Activated T-helper 17 cell treated with anti-CD3 and anti-CD28 coated beads, Interleukin-2, amount 50 U/mL, for 72 hours (primary cell): ENCODE results near the gene RALGAPA2. TPM values are rescaled to one million over a fixed set of nuclear protein-coding genes. Genes with fewer than 3 reads are reported as not detected.
A peak's percentile ranks its signal among the peaks of the same experiment; 100 is the strongest.

Source experiments
- ATAC-seq: fragments of 150-1000 bp; cut with Tn5 transposase; replicated peaks from 2 replicates; pipeline ENCODE4 v1.10.0; 2021; ENCODE audit warnings: mild to moderate bottlenecking, moderate library complexity
- H3K27ac Mint-ChIP-seq: one replicate; pipeline ENCODE4 v1.8.0; 2022; ENCODE audit warnings: mixed read lengths
- H3K27me3 Mint-ChIP-seq: one replicate; pipeline ENCODE4 v1.8.0; 2022; ENCODE audit warnings: mixed read lengths
- H3K36me3 Mint-ChIP-seq: one replicate; pipeline ENCODE4 v1.8.0; 2022; ENCODE audit warnings: low read depth, mild to moderate bottlenecking, mixed read lengths
- H3K4me1 Mint-ChIP-seq: one replicate; pipeline ENCODE4 v1.8.0; 2022; ENCODE audit warnings: mixed read lengths
- H3K4me3 Mint-ChIP-seq: one replicate; pipeline ENCODE4 v1.8.0; 2022; ENCODE audit warnings: mild to moderate bottlenecking, mixed read lengths
- H3K9me3 Mint-ChIP-seq: one replicate; pipeline ENCODE4 v1.8.0; 2022; ENCODE audit warnings: mixed read lengths
- total RNA-seq, 2 donors: library from RNA; stranded (reverse); gene quantifications; one replicate each; pipeline ENCODE4 v1.2.3, GENCODE V29; 2022

RALGAPA2 gene
- total RNA-seq, 2 donors from 2014 or later: 19.2 to 23.2 TPM

GRCh38 chr20:20497242-20497978 lies 215.0 kb downstream of the RALGAPA2 start:
- Mint-ChIP-seq H3K36me3 (peaks cover 86% of the 10 kb centered on the region), H3K27ac (peak overlapping the region; percentile 95), H3K4me3 (peak overlapping the region; percentile 73), H3K4me1 (peaks cover 29% of the 10 kb centered on the region), H3K9me3 (no peaks in the 10 kb centered on the region), H3K27me3 (no peaks in the 10 kb centered on the region)
- ATAC-seq: peak; percentile 79

- H3K27ac Mint-ChIP-seq: peak overlapping the region; percentile 95
- peaks cover 86% of the 10 kb centered on the region for H3K36me3 Mint-ChIP-seq
- H3K4me3 Mint-ChIP-seq: peak overlapping the region; percentile 73
- H3K4me1 Mint-ChIP-seq: peaks cover 38% of the 10 kb centered on the region
- H3K9me3 Mint-ChIP-seq: no peaks in the 10 kb centered on the region
- peak; percentile 46 for ATAC-seq
- H3K27me3 Mint-ChIP-seq: no peaks in the 10 kb centered on the region
Measured at GRCh38 chr20:20495729-20496503, 216.5 kb downstream of the RALGAPA2 start.

- ATAC-seq: no peak
- Mint-ChIP-seq H3K9me3 (no peaks in the 10 kb centered on the region), H3K27ac (no peak overlapping the region), H3K27me3 (no peaks in the 10 kb centered on the region), H3K4me3 (no peak overlapping the region), H3K36me3 (peaks cover 84% of the 10 kb centered on the region), H3K4me1 (peaks cover 53% of the 10 kb centered on the region)
Measured at GRCh38 chr20:20493701-20494100, 218.7 kb downstream of the RALGAPA2 start.

GRCh38 chr20:20492521-20493332 lies 219.7 kb downstream of the RALGAPA2 start:
- Mint-ChIP-seq H3K27me3 (no peaks in the 10 kb centered on the region), H3K9me3 (no peaks in the 10 kb centered on the region), H3K4me3 (peak overlapping the region; percentile 94), H3K36me3 (peaks cover 87% of the 10 kb centered on the region), H3K27ac (peak overlapping the region; percentile 99), H3K4me1 (peaks cover 52% of the 10 kb centered on the region)
- ATAC-seq: no peak

GRCh38 chr20:20491784-20492264 lies 220.6 kb downstream of the RALGAPA2 start:
- Mint-ChIP-seq H3K9me3 (no peaks in the 10 kb centered on the region), H3K36me3 (peaks cover 87% of the 10 kb centered on the region), H3K4me3 (peak overlapping the region; percentile 94), H3K4me1 (peaks cover 43% of the 10 kb centered on the region), H3K27me3 (no peaks in the 10 kb centered on the region), H3K27ac (peak overlapping the region; percentile 99)
- ATAC-seq: no peak

GRCh38 chr20:20491110-20491783 lies 221.2 kb downstream of the RALGAPA2 start:
- ATAC-seq: peak; percentile 72
- peaks cover 89% of the 10 kb centered on the region for H3K36me3 Mint-ChIP-seq
- H3K4me1 Mint-ChIP-seq: peaks cover 41% of the 10 kb centered on the region

GRCh38 chr20:20490673-20491072 lies 221.8 kb downstream of the RALGAPA2 start:
- Mint-ChIP-seq H3K9me3 (no peaks in the 10 kb centered on the region), H3K36me3 (peaks cover 84% of the 10 kb centered on the region), H3K27ac (peak overlapping the region; percentile 99), H3K4me1 (peaks cover 37% of the 10 kb centered on the region), H3K27me3 (no peaks in the 10 kb centered on the region), H3K4me3 (peak overlapping the region; percentile 94)
- ATAC-seq: no peak

More at GRCh38 chr20:20491110-20491783, 221.2 kb downstream of the RALGAPA2 start:
- Mint-ChIP-seq H3K4me3 (peak overlapping the region; percentile 94), H3K27ac (peak overlapping the region; percentile 99), H3K9me3 (no peaks in the 10 kb centered on the region), H3K27me3 (no peaks in the 10 kb centered on the region)

GRCh38 chr20:20489648-20490341 lies 222.6 kb downstream of the RALGAPA2 start:
- H3K9me3 Mint-ChIP-seq: no peaks in the 10 kb centered on the region
- H3K4me1 Mint-ChIP-seq: peaks cover 35% of the 10 kb centered on the region
- ATAC-seq: no peak
- peak overlapping the region; percentile 94 for H3K4me3 Mint-ChIP-seq
- peak overlapping the region; percentile 99 for H3K27ac Mint-ChIP-seq
- peaks cover 75% of the 10 kb centered on the region for H3K36me3 Mint-ChIP-seq
- no peaks in the 10 kb centered on the region for H3K27me3 Mint-ChIP-seq

GRCh38 chr20:20489054-20489453 lies 223.4 kb downstream of the RALGAPA2 start:
- H3K27me3 Mint-ChIP-seq: no peaks in the 10 kb centered on the region
- peak overlapping the region; percentile 99 for H3K27ac Mint-ChIP-seq
- ATAC-seq: peak; percentile 32
- H3K36me3 Mint-ChIP-seq: peaks cover 68% of the 10 kb centered on the region
- peaks cover 35% of the 10 kb centered on the region for H3K4me1 Mint-ChIP-seq
- H3K9me3 Mint-ChIP-seq: no peaks in the 10 kb centered on the region
- peak overlapping the region; percentile 94 for H3K4me3 Mint-ChIP-seq

- peak; percentile 9 for ATAC-seq
- Mint-ChIP-seq H3K9me3 (no peaks in the 10 kb centered on the region), H3K27me3 (no peaks in the 10 kb centered on the region), H3K27ac (peak overlapping the region; percentile 99), H3K36me3 (peaks cover 64% of the 10 kb centered on the region), H3K4me3 (peak overlapping the region; percentile 94), H3K4me1 (peaks cover 35% of the 10 kb centered on the region)
Measured at GRCh38 chr20:20488388-20488787, 224.1 kb downstream of the RALGAPA2 start.

GRCh38 chr20:20487811-20488210 lies 224.6 kb downstream of the RALGAPA2 start:
- Mint-ChIP-seq H3K27me3 (no peaks in the 10 kb centered on the region), H3K27ac (peak overlapping the region; percentile 99), H3K4me3 (peak overlapping the region; percentile 94), H3K9me3 (no peaks in the 10 kb centered on the region), H3K36me3 (peaks cover 68% of the 10 kb centered on the region), H3K4me1 (peaks cover 39% of the 10 kb centered on the region)
- ATAC-seq: peak; percentile 41

- Mint-ChIP-seq H3K4me1 (peaks cover 21% of the 10 kb centered on the region), H3K27ac (peak overlapping the region; percentile 32), H3K9me3 (no peaks in the 10 kb centered on the region)
Measured at GRCh38 chr20:20483328-20483727, 229.1 kb downstream of the RALGAPA2 start.

GRCh38 chr20:20482453-20482852 lies 230.0 kb downstream of the RALGAPA2 start:
- Mint-ChIP-seq H3K4me1 (peaks cover 19% of the 10 kb centered on the region), H3K9me3 (no peaks in the 10 kb centered on the region), H3K27me3 (no peaks in the 10 kb centered on the region), H3K27ac (peak overlapping the region; percentile 32), H3K36me3 (peaks cover 29% of the 10 kb centered on the region), H3K4me3 (peak overlapping the region; percentile 34)
- ATAC-seq: no peak

More at GRCh38 chr20:20483328-20483727, 229.1 kb downstream of the RALGAPA2 start:
- H3K36me3 Mint-ChIP-seq: peaks cover 38% of the 10 kb centered on the region
- no peaks in the 10 kb centered on the region for H3K27me3 Mint-ChIP-seq
- peak overlapping the region; percentile 34 for H3K4me3 Mint-ChIP-seq
- ATAC-seq: no peak
